Fibroblast of mammary gland (primary cell): ENCODE data around the gene CASP2.

Experiments
- DNase-seq: peaks from one replicate; pipeline ENCODE4 v3.0.0-alpha.2; 2010; ENCODE audit warnings: low read depth
- H3K4me3 ChIP-seq: 2 replicates; pipeline ENCODE4 v1.5.1; 2011; ENCODE audit warnings: low read depth, mild to moderate bottlenecking, low read length, moderate library complexity; ENCODE audit not compliant: control insufficient read depth
- TF ChIP-seq, protein P1 (sequence below): conservative IDR thresholded peaks from 2 replicates; pipeline ENCODE4 v1.5.1; 2011; ENCODE audit warnings: low read depth, low read length, inconsistent platforms; ENCODE audit not compliant: control insufficient read depth, insufficient read depth

CASP2 gene

DNA sequence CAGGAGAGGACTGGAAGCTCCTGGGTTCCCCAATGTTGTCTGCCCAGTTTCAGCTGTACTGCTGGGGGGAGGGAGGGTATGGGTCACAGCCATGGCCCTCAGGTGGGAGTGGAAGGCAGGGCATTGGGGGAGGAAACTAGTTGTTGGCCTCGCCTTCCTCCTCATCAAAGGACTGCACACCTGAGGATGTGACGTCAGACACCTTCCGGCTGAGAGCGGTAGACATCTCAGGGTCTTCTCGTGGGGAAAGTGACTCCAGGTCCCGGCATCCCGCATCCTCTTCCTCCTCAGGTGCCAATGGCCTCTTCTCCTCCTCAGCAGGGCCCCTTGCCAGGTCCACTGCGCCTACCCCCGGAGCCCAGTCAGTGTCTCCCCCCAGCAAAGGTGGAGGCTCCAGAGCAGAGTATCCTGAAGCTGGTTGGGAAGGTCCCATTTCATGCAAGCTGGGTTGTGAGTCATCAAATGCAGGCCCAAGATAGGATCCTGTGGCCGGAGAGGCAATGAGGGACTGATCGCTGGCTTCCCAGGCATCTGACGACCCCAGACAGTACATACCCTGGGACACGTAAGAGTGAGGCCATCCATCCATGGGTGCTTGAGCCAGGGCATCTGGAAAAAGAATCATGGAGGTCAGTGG lies 68.4 kb downstream of the CASP2 start:
- H3K4me3 ChIP-seq, result no peak overlapping the region
- TF ChIP-seq, protein P1, sequence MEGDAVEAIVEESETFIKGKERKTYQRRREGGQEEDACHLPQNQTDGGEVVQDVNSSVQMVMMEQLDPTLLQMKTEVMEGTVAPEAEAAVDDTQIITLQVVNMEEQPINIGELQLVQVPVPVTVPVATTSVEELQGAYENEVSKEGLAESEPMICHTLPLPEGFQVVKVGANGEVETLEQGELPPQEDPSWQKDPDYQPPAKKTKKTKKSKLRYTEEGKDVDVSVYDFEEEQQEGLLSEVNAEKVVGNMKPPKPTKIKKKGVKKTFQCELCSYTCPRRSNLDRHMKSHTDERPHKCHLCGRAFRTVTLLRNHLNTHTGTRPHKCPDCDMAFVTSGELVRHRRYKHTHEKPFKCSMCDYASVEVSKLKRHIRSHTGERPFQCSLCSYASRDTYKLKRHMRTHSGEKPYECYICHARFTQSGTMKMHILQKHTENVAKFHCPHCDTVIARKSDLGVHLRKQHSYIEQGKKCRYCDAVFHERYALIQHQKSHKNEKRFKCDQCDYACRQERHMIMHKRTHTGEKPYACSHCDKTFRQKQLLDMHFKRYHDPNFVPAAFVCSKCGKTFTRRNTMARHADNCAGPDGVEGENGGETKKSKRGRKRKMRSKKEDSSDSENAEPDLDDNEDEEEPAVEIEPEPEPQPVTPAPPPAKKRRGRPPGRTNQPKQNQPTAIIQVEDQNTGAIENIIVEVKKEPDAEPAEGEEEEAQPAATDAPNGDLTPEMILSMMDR, result no peak
- DNase-seq, result no peak
